HG03159 (cell line): ENCODE results near the gene DRC1.

Experiments
- ATAC-seq: cut with Tn5 transposase; IDR thresholded peaks from one replicate; pipeline ENCODE4 v1.9.1; 2021; ENCODE audit warnings: mild to moderate bottlenecking, moderate library complexity; ENCODE audit not compliant: unreplicated experiment

Gene DRC1

DNA sequence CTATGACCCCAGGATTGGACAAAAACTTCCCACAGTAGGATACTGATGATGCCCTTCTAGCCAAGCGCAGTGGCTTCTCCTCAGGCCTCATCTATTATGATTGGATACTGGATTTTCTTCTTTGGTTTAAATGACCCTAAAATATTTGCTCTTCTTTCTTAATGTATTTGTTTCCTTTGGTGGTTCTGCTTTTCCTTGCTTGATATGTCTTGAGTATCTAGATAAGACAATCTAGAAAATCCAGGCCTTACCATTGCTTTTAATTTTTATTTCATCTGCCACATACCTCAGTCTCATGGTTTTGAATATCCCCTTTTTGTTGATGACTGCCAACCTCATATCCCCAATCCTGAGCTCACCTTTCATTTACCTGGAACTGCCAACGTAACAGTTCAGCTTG, 40.6 kb downstream of the DRC1 start:
- ATAC-seq = no peak

DNA sequence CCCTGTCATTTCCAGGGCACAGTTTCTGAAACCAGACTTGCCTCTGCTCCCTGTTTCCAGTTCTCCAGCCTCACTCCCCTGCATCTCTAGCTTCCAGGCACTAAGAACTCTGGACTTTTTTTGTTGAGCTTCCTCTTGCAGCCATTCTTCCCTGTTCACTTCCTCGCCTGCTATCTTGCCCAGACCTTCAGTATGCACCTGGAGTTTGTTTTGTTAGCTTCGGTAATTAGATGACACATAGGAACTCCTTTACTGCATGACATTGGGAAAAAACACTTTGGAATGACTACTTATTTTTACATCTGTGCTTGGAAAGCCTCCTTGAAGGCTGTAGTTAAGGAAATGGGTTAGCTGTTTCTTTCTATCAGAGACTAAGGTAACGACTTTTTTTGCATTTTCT, 41.0 kb downstream of the DRC1 start:
- ATAC-seq = no peak

DNA sequence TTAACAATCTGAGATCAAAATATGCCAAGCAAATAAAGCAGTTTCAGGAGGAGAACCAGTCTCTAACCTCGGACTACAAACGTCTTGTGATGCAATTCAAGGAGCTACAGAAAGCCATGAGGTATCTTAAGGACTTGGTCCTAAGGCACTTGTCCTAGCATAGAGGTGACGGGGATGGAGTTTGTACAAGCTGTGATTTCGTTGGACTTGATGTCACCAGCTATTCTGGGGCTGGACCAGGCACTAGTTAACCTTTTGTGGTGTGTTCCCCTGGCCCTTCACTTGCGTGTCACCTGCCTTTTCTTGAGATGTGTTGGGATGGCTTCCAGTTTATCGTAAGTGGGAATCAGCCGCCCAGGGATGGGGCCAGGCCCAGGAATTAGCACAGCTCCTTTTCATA, 42.5 kb downstream of the DRC1 start:
- ATAC-seq = no peak

DNA sequence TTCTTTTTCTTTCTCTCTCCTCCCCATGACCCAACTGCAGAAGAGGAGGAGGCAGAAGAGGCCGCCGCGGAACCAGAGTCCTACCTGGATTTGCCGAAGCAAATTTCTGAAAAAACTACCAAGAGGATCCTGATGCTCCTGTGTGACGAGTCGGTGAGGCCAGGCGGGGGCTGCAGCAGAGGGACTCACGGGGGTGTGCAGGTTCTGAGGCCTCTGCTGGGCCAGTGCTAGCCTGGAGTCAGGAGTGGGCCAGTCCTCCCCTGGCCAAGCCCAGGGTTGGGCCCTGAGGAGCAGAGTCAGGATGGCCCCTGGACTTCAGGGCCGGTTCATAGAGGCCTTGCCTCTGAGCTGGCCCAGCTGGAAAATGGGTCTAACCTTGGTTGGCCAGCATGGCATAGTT, 46.9 kb downstream of the DRC1 start:
- no peak for ATAC-seq

DNA sequence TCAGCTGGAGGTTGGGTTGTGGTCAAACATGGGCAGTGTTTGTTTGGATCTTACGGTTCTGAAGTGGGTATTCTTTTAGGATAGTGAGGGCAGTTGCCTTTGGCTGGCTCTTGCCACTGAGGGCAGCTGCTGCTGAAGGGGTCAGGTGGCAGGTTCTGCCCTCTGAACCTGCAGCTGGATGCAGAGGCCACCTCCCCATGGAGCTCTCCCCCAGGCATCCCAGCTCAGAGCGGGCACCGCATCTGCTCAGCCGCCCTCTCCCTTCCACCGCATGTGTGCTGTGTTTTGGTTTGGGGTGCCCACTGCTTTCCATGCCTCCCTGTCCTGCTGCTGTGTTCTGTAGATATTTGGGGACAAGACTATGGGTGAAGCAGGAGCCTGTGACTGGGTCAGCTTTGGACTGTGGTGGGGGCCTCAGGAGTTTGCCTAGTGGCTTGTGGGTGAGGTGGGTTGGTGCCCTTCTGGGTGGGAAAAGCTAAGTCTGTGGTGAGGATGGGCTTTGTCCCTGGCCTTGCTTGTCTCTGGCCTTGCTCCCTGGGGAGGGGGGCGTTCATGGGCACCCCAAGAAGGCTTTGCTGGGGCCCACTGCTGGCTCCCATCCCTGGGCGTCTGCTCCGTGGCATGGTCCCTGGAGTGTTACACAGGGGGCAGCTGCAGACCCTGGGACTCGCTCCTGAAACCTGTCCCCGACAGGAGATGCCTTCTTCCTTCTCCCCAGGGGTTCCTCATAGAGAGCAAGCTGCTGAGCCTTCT, 47.7 kb downstream of the DRC1 start:
- no peak for ATAC-seq

DNA sequence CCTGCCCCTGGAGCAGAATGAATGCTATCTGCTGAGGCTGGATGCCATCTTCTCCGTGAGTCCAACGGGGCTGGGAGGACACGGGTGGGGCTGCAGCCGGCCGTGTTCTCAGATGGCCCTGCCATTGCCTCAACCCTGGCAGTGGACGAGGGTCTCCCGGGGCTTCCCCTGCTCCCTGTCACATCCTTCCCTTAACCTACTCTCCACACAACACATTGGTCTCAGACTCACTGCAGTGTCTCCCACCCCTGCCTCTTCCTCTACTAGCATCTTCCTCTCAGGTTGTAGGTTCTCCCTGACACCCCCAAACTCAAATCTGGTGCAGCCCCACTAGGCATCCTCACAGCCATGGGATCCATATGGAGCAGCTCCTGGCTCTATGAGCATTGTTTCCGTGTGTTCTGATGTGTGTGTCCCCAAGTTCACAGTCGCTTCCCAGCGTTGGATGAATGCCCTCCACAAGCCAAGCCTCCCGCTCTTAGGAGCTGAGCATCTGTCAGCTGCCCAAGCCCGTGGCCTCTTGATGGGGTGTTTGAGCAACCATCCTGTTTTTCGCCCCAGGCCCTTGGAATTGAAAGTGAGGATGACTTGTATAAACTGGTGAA, 48.4 kb downstream of the DRC1 start:
- no peak for ATAC-seq

DNA sequence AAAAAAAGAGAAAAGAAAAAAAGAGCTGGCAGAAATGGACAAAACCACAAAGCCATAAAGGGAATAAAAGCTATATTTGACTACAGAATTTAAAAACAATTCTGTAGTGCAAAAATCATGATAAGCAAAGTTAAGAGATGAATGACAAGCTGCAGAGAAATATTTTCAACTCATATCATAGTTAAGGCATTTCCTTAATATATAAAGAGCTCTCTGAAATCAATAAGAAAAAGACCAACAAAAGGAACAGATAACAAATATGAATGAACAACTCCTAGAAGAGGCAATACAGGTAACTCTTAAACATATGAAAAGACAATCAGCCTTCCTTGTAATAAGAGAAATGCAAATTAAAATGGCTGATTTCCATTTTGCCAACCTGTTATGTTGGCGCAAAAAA, 50.0 kb downstream of the DRC1 start:
- ATAC-seq = no peak

DNA sequence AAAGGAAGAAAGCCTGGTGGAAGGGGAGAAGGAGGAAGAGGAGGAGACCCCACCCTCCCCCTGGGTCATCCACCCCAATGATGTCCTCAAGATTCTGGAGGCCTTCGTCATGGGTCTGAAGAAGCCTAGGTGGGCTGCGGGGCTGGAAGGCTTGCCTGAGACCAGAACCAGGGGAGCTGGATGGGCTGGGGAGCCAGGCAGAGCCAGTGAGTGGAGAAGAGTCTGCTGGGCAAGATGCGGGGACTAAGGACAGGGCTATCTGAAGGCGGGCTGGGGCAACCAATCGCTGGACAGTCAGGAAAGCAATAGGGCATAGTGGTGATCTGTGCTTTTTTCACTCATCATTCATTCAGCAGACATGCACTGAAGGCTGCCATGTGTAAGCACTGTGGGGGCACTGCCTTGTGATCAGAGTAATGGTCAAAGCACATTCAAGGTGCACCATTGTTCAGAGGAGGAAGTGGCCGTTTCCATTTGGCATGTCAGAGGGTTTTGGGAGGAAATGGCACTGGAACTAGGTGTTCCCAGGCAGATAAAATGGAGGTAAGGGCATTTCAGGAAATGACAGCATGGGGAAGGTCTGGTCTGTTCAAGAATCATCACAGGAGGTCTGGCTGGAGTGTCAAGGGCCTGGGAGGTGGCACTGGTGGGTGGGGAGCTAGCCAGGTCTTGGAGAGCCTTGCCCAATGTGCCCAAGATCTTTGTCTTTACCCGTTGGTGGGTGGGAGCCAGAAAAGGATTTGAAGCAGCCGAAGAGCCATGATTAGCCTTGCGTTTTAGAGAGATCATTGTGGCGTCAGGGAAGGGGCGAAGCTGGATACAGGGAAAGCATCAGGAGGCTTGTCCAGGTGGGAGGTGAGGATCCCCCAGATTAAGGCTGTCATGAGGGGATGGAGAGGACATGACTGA, 52.0 kb downstream of the DRC1 start:
- ATAC-seq = no peak

DNA sequence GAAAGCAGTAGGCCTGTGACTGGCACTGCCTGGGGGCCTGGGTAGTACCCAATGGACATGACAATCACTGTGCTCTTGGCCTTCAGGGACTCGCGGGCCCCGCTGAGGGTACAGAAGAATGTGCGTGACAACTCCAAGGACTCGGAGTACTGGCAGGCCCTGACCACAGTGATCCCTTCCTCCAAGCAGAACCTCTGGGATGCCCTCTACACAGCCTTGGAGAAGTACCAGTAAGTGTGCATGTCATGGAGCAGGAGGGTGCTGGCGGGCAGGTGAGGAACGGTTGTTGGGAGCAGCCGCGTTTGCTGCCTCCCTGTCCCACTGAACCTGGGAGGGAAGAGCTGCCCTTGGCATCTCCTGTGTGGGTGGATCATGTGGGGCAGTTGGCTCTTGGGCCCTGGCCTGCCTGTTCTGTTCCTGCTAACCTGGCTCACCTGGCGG, 52.9 kb downstream of the DRC1 start:
- ATAC-seq = no peak

DNA sequence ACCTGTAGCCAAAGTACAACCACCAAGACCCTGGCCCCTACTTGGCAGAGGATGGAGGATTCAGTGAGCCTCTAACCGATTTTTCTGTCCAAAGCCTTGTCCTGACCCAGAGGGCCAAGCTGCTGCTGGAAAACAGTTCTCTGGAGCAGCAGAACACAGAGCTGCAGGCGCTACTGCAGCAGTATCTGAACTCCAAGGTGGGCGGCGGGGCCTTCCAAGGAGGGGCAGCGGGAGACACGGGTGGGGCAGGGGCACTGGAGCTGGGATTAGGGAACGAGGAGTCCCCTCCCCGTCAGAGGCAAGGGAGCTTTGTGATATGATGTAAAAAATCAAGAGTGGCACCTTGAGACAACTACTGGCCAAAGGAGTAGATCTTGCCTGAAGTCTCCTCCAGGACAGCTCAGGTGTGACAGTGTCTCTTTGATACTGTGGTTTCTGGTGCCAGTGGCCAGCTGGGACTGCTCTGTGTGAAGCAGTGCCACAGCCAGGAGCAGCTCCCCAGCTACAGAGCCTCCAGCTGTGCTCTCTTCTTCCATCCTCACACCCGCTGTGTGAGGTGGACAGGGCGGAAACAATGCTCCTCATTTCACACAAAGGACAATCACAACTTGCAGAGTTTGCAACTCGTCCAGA, 53.4 kb downstream of the DRC1 start:
- no peak for ATAC-seq

DNA sequence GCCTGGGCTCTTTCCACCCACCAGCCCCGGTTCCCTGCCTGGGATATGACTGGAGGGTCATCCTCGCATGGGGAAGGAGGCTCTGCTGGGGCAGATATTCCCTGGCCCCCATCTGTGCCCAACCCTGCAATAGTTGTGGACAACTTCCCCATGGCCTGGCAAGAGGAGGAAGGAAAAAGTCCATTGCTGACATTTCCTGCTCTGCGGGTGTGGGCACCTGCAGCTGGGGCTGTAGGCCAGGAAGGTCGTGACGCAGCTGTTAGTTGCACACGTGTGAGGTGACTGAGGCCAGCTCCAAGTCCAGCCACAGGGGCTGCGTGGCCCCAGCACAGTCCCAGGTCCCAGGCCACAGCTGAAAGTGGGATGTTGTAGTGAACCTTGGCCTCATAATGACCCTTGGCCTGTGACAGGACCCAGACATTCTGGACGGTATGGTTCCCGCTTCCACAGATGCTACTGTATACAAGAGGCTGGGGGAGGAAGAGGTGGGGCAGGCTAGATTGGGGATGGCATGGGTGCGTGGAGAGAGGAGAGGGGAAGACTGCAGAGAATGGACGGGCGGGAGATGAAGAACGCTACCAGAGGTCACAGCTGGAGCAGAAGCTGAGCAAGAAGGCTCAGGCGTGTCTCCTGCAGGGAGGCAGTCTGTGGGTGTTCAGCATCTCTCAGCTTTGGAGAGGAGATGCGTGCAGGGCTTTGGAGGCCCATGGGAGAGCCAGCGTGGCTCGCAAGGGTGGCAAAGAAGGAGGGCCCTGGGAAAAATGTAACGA, 54.1 kb downstream of the DRC1 start:
- ATAC-seq = no peak

DNA sequence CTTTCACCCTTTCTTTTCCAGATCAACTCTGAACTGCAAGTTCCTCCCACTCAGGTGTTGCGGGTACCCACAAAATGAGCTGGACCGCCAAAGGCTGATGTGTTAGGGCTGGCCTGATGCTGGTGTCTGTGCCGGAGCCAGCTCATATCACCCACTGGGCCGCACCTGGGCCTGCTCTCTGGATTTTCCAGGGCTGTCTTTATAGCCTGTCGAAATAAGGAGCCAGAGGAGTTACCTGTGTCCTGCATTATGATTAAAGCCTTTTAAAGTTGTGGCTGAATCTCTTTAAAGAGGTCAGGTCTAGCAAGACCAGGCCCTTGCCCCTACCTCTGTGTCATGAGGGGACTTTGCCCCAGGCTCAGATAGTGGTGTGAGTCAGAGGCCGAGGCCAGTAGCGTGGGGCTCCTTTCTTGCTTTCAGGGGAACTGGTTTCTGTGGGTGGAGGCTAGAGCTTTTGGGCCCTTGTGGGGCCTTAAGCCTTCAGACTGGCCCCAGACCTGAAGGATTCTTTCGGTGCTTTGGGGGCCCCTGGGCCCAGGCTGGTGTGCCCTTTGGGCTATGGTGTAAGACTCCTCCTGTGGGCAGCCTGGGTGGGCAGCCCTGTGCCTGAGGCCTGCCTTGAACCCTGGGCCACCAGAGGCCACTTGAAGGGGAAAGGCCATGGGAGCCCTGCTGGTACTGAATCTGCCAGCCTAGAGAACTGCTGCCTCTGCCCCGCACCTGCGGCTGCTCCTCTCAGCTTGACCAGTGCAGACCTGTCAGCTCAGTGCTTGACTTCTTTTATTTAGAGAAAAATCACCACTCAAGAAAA, 54.9 kb downstream of the DRC1 start:
- ATAC-seq = no peak

DNA sequence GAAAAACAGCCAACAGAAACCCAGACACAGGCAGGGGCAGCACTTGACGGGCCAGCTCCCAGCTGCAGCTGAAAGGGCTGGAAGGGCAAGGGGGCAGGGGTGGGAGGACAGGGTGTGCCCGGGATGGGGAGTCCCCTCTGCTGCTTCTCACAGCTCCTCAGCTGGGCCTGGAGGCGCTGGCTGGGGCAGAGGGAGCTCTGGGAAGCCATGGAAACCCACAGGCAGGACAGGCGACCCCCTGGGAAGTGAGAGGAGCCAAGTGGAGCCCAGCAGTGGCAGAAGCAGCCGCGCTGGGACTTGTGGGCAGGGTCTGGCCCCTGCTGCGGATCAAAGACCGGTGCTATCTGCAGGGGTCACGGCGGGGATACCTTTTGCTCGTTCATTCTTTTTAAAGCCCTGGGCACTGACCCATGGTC, 55.5 kb downstream of the DRC1 start:
- no peak for ATAC-seq

DNA sequence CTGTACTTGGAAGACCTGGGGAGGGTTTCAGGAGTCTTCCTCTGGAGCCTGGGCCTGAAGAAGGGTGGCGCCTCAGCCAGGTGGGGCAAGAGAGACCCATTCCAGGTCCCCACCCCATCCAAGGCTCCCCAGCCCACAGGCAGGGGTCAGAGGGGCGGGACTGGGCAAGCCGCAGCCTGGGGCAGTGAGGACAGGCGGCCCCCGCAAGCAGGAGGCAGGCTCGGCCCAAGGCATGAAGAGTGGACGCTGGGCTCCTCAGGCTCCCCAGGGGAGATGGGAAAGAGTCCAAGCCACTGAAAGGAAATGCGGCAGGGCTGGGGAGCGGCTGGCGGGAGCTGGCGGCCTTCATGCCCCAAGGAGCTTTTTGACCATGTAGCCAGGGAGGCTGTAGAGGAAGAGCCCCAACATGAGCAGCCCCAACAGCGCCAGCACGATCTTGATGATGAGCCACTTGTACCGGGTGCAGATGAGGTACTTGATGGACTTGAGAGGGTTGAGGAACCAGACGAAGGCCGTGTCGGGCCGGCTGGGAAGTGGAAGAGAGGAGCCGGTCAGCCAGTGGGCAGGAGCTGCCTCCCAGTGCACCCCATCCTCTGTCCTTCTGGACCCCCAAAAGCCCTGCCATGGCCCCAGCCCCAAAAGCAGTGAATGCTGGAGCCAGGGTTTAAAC, 56.1 kb downstream of the DRC1 start:
- no peak for ATAC-seq

DNA sequence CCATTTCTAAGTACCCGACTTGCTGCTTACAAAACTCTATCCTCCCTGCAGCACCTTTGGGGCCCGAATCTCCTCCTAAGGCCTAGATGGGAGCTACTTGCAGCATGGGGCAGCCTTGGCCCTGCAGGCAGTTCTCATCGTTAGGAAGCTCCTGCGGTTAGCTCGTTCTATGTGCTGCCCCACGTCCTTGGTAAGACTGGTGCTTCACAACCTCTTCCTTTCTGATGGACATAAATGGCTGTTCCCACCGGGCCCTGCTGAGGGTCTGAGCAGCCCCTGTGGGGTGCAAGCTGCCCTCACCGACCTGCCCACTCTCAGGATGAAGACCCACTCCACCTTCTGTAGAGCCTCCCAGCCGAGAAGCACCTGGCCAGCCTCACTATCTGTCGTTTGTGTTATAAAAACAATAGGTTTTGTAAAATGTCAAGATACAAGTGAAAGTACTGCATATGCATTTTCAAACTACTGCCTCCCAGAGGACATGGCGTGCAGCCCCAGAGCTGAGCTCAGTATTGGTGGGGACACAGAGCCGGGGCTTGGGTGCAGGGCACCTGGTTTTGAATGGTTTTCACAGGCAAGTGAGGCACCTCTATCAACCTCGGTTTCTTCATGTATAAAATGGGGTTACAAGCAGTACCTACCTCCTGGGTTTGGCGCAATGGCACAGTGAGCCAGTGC, 56.8 kb downstream of the DRC1 start:
- ATAC-seq = no peak

DNA sequence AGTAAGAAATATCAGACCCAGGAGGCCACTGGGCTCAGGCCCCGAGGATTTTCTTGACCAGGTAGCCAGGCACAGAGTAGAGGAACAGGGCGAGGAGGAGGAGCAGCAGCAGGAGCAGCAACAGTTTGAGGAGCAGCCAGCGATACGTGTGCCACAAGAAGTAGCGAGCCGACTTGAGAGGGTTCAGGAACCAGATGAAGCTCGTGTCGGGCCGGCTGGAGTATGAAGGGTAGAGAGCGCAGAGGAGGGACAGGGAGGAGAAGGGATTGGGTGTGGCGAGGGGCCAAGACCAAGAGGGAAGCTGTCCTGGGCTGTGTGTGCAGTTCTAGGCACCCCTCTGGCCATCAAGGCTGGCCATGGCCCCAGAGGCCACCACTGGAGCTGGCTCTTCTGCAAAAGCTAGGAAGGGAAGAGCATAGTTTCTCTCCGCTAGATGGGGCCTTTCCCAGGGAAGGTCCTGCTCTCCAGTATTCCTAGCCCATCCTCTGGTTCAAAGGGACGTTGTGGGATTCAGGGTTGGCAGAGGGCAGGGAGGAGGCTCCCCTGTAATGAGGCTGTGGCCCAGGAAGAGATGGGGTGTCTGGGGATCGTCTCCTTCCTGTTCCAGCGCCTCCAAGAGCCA, 58.4 kb downstream of the DRC1 start:
- ATAC-seq = no peak

DNA sequence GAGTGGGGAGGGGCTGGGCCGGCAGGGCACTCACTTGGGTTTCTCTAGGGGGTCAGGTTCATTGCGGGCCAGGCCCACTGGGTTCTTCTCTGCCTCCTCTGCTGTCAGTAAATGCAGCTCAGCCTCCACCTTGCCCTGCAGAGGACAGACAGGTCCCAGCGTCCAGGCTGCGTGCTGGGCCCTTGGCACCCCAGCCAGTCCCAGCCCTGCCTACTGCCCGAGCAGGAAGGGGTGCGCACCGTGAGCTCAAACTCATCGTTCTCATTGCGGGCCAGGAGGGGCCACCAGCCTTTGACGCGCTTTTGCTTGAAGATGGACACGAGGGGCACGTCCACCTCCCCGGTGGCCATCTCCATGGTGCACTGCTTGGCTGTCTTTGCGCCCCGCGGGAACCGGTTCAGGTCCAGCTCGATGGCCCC, 58.9 kb downstream of the DRC1 start:
- no peak for ATAC-seq

DNA sequence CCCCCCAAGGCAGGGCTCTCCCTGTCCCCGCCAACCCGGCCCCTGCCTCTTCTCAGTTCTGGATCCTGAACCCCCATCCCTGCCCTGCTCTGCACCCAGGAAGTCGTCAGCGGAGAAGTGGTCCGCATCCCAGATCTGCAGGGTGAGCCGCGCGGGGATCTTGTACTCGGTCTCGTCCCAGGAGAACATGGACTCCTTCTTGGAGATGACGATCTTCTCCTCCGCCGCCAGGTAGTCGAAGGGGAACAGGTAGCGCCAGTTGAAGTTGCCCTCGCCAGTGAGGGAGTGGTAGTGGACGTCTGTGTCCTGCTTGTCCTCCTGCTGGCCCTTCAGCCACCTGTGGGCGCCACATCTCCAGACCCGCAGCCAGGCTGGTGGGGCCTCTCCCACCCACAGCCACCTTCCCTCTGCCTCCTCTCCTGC, 59.9 kb downstream of the DRC1 start:
- ATAC-seq = no peak
